Measurements from ENCODE around the gene ERC2.

The ERC2 gene

DNA sequence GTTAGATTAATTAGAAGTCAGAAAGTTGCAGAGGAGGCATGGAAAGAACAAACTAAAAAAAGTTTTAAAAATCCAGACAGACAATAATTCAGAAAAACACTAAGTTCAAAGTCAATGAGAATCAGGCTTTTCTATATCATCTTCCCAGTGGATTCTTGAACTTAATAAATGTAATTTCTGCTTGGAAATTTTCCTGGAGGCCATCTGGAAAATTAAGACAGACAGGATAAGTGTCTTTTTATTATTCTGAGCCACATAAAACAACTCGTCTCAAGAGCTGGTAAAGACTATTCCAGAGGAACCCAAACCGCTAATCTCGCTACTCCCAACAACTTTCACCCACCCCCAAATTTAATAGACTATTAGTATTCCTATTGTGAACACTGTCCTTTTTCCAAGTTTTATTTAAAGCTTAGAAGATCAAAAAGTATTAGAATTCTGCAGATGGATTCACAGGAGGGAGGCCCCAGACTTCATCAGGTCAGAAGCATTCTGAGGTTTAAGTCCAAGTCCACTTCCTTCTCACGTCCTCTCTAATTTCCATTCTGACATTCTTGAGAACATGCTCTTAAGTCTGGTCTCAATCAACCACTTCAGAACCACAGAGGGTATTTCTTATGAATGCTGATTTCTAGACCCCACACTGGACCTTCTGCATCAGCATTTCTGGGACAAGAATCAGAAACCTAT lies 61.3 kb downstream of the ERC2 start:
- H3K4me2 ChIP-seq (ENCODE audit: low read length), result no peak overlapping the region
- H3K4me1 ChIP-seq (ENCODE audit: insufficient read depth, low read length, severe bottlenecking), result no peaks in the 10 kb centered on the region

DNA sequence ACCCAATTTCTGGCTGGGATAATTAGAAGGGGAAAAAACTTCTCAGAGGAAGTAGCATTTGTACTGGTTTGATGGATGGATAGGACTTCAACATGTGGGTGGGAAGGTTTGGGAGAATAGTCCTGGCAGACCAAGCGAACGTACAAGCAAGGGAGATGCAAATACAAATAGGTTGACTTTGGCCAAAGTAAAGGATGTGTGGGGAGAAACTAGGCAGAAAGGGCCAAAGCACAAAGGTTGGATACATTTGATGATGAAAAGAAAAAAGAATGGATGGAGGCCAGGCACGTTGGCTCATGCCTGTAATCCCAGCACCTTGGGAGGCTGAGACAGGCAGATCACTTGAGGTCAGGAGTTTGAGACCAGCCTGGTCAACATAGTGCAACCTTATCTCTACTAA lies 63.4 kb downstream of the ERC2 start:
- Histone ChIP-seq H3K4me3 (ENCODE audit: low read depth, low read length, poor library complexity, severe bottlenecking) (no peak overlapping the region), H3K9me2 (ENCODE audit: low read depth, low read length) (no peaks in the 10 kb centered on the region), H4K20me1 (ENCODE audit: insufficient read depth, low read length) (no peaks in the 10 kb centered on the region), H3K27ac (ENCODE audit: low read depth, low read length, poor library complexity, severe bottlenecking) (no peak overlapping the region), H3K27me3 (ENCODE audit: insufficient read depth, low read length) (no peaks in the 10 kb centered on the region), H3K36me3 (ENCODE audit: insufficient read depth, low read length) (no peaks in the 10 kb centered on the region), H2AFZ (ENCODE audit: low read length) (no peak overlapping the region), H3K9me3 (ENCODE audit: low read length) (no peaks in the 10 kb centered on the region), H3K4me1 (ENCODE audit: insufficient read depth, low read length, severe bottlenecking) (no peaks in the 10 kb centered on the region), H3K9ac (ENCODE audit: low read length) (no peak overlapping the region), H3F3A (ENCODE audit: insufficient read depth, low read length) (no peaks in the 10 kb centered on the region), H3K4me2 (ENCODE audit: low read length) (no peak overlapping the region), H3K79me2 (ENCODE audit: insufficient read depth, low read length) (no peaks in the 10 kb centered on the region)
- TF ChIP-seq EZH2 (IDR thresholded peaks at IDR 0.05; ENCODE audit: borderline replicate concordance, low read length), result no peak
- TF ChIP-seq, protein P1, sequence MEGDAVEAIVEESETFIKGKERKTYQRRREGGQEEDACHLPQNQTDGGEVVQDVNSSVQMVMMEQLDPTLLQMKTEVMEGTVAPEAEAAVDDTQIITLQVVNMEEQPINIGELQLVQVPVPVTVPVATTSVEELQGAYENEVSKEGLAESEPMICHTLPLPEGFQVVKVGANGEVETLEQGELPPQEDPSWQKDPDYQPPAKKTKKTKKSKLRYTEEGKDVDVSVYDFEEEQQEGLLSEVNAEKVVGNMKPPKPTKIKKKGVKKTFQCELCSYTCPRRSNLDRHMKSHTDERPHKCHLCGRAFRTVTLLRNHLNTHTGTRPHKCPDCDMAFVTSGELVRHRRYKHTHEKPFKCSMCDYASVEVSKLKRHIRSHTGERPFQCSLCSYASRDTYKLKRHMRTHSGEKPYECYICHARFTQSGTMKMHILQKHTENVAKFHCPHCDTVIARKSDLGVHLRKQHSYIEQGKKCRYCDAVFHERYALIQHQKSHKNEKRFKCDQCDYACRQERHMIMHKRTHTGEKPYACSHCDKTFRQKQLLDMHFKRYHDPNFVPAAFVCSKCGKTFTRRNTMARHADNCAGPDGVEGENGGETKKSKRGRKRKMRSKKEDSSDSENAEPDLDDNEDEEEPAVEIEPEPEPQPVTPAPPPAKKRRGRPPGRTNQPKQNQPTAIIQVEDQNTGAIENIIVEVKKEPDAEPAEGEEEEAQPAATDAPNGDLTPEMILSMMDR (IDR thresholded peaks at IDR 0.05; ENCODE audit: low read length), result no peak

More for the DNA sequence above, 61.3 kb downstream of the ERC2 start:
- Histone ChIP-seq H4K20me1 (ENCODE audit: insufficient read depth, low read length) (no peaks in the 10 kb centered on the region), H3K79me2 (ENCODE audit: insufficient read depth, low read length) (no peaks in the 10 kb centered on the region), H3K9ac (ENCODE audit: low read length) (no peak overlapping the region), H3F3A (ENCODE audit: insufficient read depth, low read length) (no peaks in the 10 kb centered on the region), H3K9me3 (ENCODE audit: low read length) (no peaks in the 10 kb centered on the region), H3K36me3 (ENCODE audit: insufficient read depth, low read length) (no peaks in the 10 kb centered on the region), H3K27ac (ENCODE audit: low read depth, low read length, poor library complexity, severe bottlenecking) (no peak overlapping the region), H2AFZ (ENCODE audit: low read length) (no peak overlapping the region), H3K9me2 (ENCODE audit: low read depth, low read length) (no peaks in the 10 kb centered on the region), H3K4me3 (ENCODE audit: low read depth, low read length, poor library complexity, severe bottlenecking) (no peak overlapping the region), H3K27me3 (ENCODE audit: insufficient read depth, low read length) (no peaks in the 10 kb centered on the region)
- TF ChIP-seq, protein P1 (IDR thresholded peaks at IDR 0.05; ENCODE audit: low read length), result no peak
- no peak for TF ChIP-seq EZH2 (IDR thresholded peaks at IDR 0.05; ENCODE audit: borderline replicate concordance, low read length)

DNA sequence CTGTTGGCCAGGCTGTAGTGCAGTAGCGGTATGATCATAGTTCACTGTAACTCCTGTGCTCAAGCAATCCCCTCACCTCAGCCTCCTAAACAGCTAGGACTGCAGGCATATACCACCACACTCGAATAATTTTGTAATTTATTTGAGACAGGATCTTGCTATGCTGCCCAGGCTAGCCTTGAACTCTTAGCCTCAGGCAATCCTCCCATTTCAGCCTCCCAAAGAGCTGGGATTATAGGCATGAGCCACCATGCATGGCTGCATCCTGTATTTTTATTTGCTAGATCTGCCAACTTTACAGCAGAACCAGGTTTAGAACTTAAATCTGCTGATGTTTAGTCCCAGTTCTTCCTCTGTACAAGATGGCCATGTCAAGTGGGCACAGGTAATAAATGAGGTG lies 69.6 kb downstream of the ERC2 start:
- H3K9me3 ChIP-seq (ENCODE audit: low read length), result no peaks in the 10 kb centered on the region
- H3K4me1 ChIP-seq (ENCODE audit: insufficient read depth, low read length, severe bottlenecking), result no peaks in the 10 kb centered on the region
- no peaks in the 10 kb centered on the region for H3K36me3 ChIP-seq (ENCODE audit: insufficient read depth, low read length)
- H3K4me2 ChIP-seq (ENCODE audit: low read length), result no peak overlapping the region
- H3K79me2 ChIP-seq (ENCODE audit: insufficient read depth, low read length), result no peaks in the 10 kb centered on the region
- H3K27ac ChIP-seq (ENCODE audit: low read depth, low read length, poor library complexity, severe bottlenecking), result no peak overlapping the region
- H3K27me3 ChIP-seq (ENCODE audit: insufficient read depth, low read length), result no peaks in the 10 kb centered on the region
- H2AFZ ChIP-seq (ENCODE audit: low read length), result no peak overlapping the region
- no peak overlapping the region for H3K4me3 ChIP-seq (ENCODE audit: low read depth, low read length, poor library complexity, severe bottlenecking)
- TF ChIP-seq, protein P1 (IDR thresholded peaks at IDR 0.05; ENCODE audit: low read length), result no peak
- TF ChIP-seq EZH2 (IDR thresholded peaks at IDR 0.05; ENCODE audit: borderline replicate concordance, low read length), result no peak
- H4K20me1 ChIP-seq (ENCODE audit: insufficient read depth, low read length), result no peaks in the 10 kb centered on the region
- H3K9me2 ChIP-seq (ENCODE audit: low read depth, low read length), result no peaks in the 10 kb centered on the region
- H3K9ac ChIP-seq (ENCODE audit: low read length), result no peak overlapping the region
- H3F3A ChIP-seq (ENCODE audit: insufficient read depth, low read length), result no peaks in the 10 kb centered on the region
